Activated CD8-positive, alpha-beta memory T cell treated with anti-CD3 and anti-CD28 coated beads for 24 hours (primary cell): ENCODE measurements around the gene ECT2L.

Experiments used
- DNase-seq: peaks from one replicate; pipeline ENCODE4 v3.0.0-alpha.2; 2020

The ECT2L gene

DNA sequence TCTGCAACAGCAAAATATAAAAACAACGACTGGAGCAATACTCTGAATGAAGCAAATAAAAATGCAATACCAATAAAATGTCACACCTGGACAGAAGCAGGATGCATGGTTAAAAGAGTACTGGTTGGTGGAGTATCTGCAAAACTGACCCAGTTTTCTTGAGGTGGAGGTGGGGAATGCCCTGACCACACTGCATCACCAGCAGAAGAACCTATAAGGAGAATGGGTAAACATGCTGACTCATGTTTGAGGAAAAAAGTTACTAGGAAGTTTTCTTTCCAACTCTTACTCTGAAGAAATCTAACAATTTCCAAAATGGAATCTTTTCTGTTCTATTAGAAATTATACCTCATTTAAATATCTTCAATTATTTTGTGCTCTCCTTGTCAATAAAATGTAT is 148.5 kb downstream of the ECT2L start:
- DNase-seq, result no peak

DNA sequence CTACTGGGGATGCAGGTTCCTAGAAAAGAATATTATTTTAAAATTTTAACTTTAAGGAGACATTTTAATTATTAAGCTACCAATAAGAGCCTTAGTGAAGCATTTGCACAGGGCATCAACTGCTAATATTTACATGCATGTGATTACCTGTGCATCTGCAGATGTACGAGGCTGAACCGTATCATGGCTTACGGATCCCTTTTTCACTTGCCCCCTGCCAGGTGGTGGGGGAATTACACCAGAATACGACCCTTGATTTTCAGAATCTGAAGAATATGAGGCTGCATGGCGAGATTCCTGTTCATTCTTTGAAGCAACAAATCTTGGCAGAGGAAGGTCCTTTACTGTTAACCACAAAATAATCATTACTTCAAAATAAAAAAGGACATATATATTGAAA is 149.5 kb downstream of the ECT2L start:
- no peak for DNase-seq

DNA sequence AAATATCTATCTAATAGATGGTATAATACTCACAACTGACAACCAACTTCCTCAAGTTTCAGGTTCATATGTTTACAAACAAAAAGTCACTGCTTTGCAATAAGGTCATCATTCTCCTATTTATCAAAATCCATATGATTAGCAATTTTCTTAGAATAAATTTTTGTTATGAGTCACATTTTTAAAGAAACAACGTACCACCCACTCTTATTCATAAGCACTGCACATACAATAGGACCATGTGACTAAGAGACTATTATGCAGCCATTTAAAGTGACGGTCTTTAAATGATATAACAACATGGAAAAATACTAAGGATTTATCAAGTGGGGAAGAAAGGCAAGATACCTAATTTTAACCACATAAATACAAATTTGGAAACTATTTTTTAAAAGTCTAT is 152.1 kb downstream of the ECT2L start:
- DNase-seq, result no peak

DNA sequence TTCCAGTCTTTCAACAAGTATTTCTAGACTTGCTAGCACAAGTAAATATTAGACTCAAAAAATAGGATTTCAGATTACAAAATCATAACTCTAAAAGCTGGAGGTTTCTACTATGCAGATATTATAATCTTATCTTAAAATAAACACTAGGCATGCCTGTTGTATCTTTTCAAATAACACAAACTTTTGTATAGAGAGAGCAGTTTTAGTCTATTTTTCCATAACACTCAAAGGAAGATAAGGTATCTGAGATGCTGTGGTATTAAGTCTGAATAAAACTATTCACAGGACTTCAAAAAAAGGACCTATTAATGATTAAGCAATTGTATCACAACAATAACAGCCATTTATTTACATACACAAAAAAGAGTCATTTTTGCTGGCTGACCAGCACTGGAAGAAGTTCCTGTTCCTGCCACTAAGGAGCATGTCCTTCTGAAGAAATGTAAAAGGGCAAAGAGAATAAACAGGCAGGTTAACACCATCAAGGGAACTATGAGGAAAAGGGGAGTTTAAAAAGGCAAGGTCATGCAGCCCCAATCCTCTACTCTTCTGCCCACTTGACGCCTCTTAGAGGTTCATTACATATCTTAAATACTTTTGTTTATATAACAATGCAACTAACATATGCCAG is 152.8 kb downstream of the ECT2L start:
- no peak for DNase-seq

DNA sequence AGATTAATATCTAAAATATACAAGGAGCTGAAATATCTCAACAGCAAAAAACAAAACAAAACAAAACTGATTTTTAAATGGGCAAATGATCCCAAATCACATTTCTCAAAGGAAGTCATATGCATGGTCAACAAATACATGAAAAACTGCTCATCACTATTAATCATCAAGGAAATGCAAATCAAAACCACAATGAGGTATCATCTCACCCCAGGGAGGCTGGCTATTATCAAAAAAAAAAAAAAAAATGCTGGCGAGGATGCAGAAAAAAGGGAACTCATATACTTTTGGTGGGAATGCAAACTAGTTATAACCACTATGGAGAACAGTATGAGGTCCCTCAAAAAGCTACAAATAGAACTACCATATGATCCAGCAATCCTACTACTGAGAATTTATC is 157.6 kb downstream of the ECT2L start:
- DNase-seq, result no peak
